Measurements from ENCODE around the gene TTC24. TPM values are rescaled to one million over a fixed set of nuclear protein-coding genes. Genes with fewer than 3 reads are reported as not detected.
"Not testable (repeated sequence)": the region's sequence is repeated elsewhere in the genome, so short reads cannot be mapped to it uniquely, and the experiment has no call there.

TTC24 gene
- total RNA-seq, 1 donor from 2014 or later, result not detected

DNA sequence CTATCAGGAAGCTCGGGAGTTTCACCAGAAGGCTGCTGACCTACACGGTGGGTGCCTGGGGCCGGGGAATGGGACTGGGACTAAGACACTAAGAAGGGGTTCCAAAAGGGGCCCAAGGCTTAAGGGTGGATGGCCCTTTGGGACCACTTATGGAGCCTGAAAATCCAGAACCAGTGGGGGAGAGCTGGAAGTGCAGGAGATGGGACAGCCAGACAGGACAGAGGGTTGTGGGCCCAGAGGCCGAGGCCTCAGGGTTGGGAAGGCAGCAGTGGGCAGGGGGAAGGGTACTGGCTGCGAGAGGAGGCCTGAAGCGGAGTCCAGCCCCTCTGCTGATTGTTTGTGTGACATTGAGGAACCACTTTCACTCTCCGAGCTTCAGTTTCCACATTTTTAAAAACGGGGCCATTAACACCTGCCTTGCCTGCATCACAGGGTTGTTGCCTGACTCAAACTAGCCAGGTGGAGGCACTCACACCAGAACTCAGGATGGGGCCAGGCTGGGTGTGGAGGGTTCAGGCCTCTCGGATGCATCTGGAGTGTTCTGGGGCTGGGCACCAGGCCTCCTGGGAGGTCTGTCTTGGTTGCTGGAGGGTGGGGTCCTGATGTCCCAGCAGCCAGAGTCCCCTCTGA lies 3.0 kb downstream of the TTC24 start:
- no peak for DNase-seq (ENCODE audit: low read depth)
- H3K4me3 ChIP-seq (ENCODE audit: low read depth, low read length), result no peak overlapping the region
- H3K36me3 ChIP-seq (ENCODE audit: control insufficient read depth, insufficient read depth, low read length), result no peaks in the 10 kb centered on the region
- no peak for FAIRE-seq
- no peaks in the 10 kb centered on the region for H3K27me3 ChIP-seq (ENCODE audit: control insufficient read depth, insufficient read depth, low read length)
- no peak for TF ChIP-seq CTCF (IDR thresholded peaks at IDR 0.05; ENCODE audit: insufficient read depth, low read length, severe bottlenecking)

GRCh38 chr1:156583821-156584622 lies 4.5 kb downstream of the TTC24 start:
- FAIRE-seq, result no peak
- DNase-seq (ENCODE audit: low read depth), result peak; percentile 75

DNA sequence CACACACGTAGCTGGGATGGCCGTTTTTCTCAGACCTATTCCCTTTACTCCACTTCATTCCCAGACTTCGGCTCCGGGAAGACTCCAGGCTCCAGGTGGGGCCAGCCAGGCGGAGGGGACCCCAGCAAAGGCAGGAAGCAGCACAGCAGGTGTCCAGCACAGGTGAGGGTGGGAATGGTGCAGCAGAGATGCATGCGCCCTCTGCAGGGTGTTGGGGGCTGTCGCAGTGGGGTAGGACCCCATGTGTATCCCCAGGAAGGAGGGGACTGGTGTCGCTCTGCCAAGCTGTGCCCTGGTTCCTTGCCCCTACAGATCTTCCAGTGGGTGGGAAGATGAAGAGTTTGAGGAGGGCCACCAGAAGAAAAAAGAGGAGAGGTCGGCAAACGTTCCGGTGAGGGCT lies 5.3 kb downstream of the TTC24 start:
- Histone ChIP-seq H3K27me3 (ENCODE audit: control insufficient read depth, insufficient read depth, low read length) (no peaks in the 10 kb centered on the region), H3K36me3 (ENCODE audit: control insufficient read depth, insufficient read depth, low read length) (no peaks in the 10 kb centered on the region), H3K4me3 (ENCODE audit: low read depth, low read length) (no peak overlapping the region)
- TF ChIP-seq CTCF (IDR thresholded peaks at IDR 0.05; ENCODE audit: insufficient read depth, low read length, severe bottlenecking), result peak; percentile 14
- DNase-seq (ENCODE audit: low read depth), result no peak
- no peak for FAIRE-seq

More at GRCh38 chr1:156583821-156584622, 4.5 kb downstream of the TTC24 start:
- Histone ChIP-seq H3K36me3 (ENCODE audit: control insufficient read depth, insufficient read depth, low read length) (no peaks in the 10 kb centered on the region), H3K27me3 (ENCODE audit: control insufficient read depth, insufficient read depth, low read length) (no peaks in the 10 kb centered on the region), H3K4me3 (ENCODE audit: low read depth, low read length) (no peak overlapping the region)
- TF ChIP-seq CTCF (IDR thresholded peaks at IDR 0.05; ENCODE audit: insufficient read depth, low read length, severe bottlenecking), result peak; percentile 91

DNA sequence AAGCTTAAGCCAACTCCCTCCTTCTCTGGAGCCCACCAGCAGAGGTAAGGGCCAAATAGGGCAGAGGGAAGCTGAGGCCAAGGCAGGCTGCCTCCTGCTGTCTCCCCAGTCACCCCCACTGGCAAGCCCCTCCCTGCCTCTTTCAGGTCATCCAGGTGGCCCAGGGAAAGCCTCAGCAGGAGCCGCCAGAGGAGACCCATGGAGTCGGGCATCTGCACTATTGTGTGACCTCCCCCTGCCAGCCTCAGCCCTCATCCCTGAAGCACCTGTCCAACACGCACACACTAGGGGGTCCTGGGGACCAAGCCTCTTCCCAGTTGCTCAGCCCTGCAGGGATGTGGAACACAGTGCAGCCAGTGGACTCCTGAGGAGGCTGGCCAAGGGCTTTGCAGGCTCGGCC lies 6.8 kb downstream of the TTC24 start:
- Histone ChIP-seq H3K27me3 (ENCODE audit: control insufficient read depth, insufficient read depth, low read length) (no peaks in the 10 kb centered on the region), H3K36me3 (ENCODE audit: control insufficient read depth, insufficient read depth, low read length) (no peaks in the 10 kb centered on the region), H3K4me3 (ENCODE audit: low read depth, low read length) (no peak overlapping the region)
- FAIRE-seq (no peak), DNase-seq (ENCODE audit: low read depth) (no peak)
- no peak for TF ChIP-seq CTCF (IDR thresholded peaks at IDR 0.05; ENCODE audit: insufficient read depth, low read length, severe bottlenecking)

DNA sequence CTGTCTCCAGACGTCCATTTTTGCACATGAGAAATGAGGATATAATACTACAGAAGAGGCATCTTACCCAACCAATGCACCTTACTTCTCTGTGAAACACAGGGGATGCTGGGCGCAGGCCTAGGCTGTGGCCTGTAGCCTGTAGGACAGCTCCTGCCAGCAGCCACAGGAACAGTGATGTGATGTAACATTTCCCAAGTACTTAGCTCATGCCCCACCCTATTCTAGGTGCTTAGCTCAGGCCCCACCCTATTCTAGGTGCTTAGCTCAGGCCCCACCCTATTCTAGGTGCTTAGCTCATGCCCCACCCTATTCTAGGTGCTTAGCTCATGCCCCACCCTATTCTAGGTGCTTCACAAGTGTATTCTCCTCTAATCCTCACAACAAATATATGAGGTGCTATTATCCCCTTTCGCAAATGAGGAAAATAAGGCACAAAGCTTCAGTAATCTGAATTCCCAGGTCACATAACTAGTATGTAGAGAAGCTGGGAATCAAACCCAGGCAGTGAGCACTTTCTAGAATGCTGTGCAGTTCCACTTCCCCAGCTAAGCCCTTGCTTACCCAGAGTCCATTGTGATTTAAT lies 7.5 kb downstream of the TTC24 start:
- no peaks in the 10 kb centered on the region for H3K27me3 ChIP-seq (ENCODE audit: control insufficient read depth, insufficient read depth, low read length)
- no peaks in the 10 kb centered on the region for H3K36me3 ChIP-seq (ENCODE audit: control insufficient read depth, insufficient read depth, low read length)
- TF ChIP-seq CTCF (IDR thresholded peaks at IDR 0.05; ENCODE audit: insufficient read depth, low read length, severe bottlenecking), result no peak
- H3K4me3 ChIP-seq (ENCODE audit: low read depth, low read length), result no peak overlapping the region
- DNase-seq (ENCODE audit: low read depth) (peak; percentile 54), FAIRE-seq (no peak)

GRCh38 chr1:156587927-156588326 lies 8.4 kb downstream of the TTC24 start:
- DNase-seq (ENCODE audit: low read depth); H3K36me3 ChIP-seq (ENCODE audit: control insufficient read depth, insufficient read depth, low read length); H3K4me3 ChIP-seq (ENCODE audit: low read depth, low read length); FAIRE-seq; H3K27me3 ChIP-seq (ENCODE audit: control insufficient read depth, insufficient read depth, low read length): not testable (repeated sequence)
